Common myeloid progenitor, CD34-positive (primary cell): ENCODE data around the gene CMC1.

Experiments
- CTCF ChIA-PET: fragments of 350-600 bp; sonication (Branson Sonifier 250); formaldehyde crosslinking; loops from one replicate; lab custom pipeline; 2021; ENCODE audit warnings: antibody characterized with exemption; lab: Charles Lee
- POLR2A ChIA-PET: fragments of 350-600 bp; sonication (Branson Sonifier 250); formaldehyde crosslinking; loops from one replicate; lab custom pipeline; 2021; ENCODE audit warnings: antibody characterized with exemption; lab: Charles Lee
- DNase-seq, 3 donors: peaks; one replicate each; pipeline versions ENCODE4 v3.0.0 to v3.0.0-alpha.2; 2013
- H3K27ac ChIP-seq, 2 experiments: 1 replicate in 1 of 2; 2 replicates in 1 of 2; pipeline ENCODE4 v1.7.0; 2013; ENCODE audit warnings: inconsistent platforms in 2 of 2, low read length in 2 of 2, mild to moderate bottlenecking in 2 of 2, low read depth in 1 of 2, moderate library complexity in 1 of 2; ENCODE audit not compliant: severe bottlenecking in 2 of 2, insufficient read depth in 1 of 2, poor library complexity in 1 of 2
- H3K27me3 ChIP-seq, 5 experiments: replicated peaks in 2 of 5; 1 replicate in 3 of 5; 2 replicates in 2 of 5; pipeline versions ENCODE4 v1.6.1 to v1.7.0; 2013; ENCODE audit warnings: low read length in 4 of 5, mild to moderate bottlenecking in 2 of 5, moderate library complexity in 2 of 5, inconsistent platforms in 1 of 5; ENCODE audit not compliant: insufficient read depth in 5 of 5, control insufficient read depth in 4 of 5
- H3K36me3 ChIP-seq, 4 experiments: 1 replicate in 2 of 4; 2 replicates in 2 of 4; pipeline versions ENCODE4 v1.6.1 to v1.7.0; 2013; ENCODE audit warnings: low read length in 3 of 4, control low read depth in 1 of 4, mild to moderate bottlenecking in 1 of 4; ENCODE audit not compliant: control insufficient read depth in 4 of 4, insufficient read depth in 4 of 4
- H3K4me1 ChIP-seq, 4 experiments: 1 replicate in 3 of 4; 2 replicates in 1 of 4; pipeline versions ENCODE4 v1.6.1 to v1.7.1; 2013; ENCODE audit warnings: low read length in 3 of 4, mild to moderate bottlenecking in 3 of 4, control low read depth in 1 of 4, inconsistent platforms in 1 of 4, moderate library complexity in 1 of 4; ENCODE audit not compliant: control insufficient read depth in 4 of 4, insufficient read depth in 4 of 4; ENCODE audit errors: control extremely low read depth in 1 of 4
- H3K4me3 ChIP-seq, 7 experiments: 1 replicate in 4 of 7; 2 replicates in 3 of 7; pipeline versions ENCODE4 v1.5.1 to v1.7.0; 2013; ENCODE audit warnings: mild to moderate bottlenecking in 7 of 7, low read length in 6 of 7, moderate library complexity in 6 of 7, inconsistent platforms in 2 of 7, low read depth in 2 of 7, control low read depth in 1 of 7; ENCODE audit not compliant: insufficient read depth in 4 of 7, control insufficient read depth in 1 of 7; ENCODE audit errors: extremely low read depth in 1 of 7
- H3K9me3 ChIP-seq, 5 experiments: 1 replicate in 4 of 5; 2 replicates in 1 of 5; pipeline versions ENCODE4 v1.6.1 to v1.7.1; 2013; ENCODE audit warnings: low read length in 4 of 5, mild to moderate bottlenecking in 2 of 5, inconsistent platforms in 1 of 5, low read depth in 1 of 5, moderate library complexity in 1 of 5; ENCODE audit not compliant: control insufficient read depth in 4 of 5, insufficient read depth in 2 of 5; ENCODE audit errors: control extremely low read depth in 1 of 5
- WGBS: methylation state at CpG from one replicate; pipeline ENCODE4 v1.1.5; 2013; ENCODE audit not compliant: insufficient coverage; 5-methylcytosine and 5-hydroxymethylcytosine counted together

Gene CMC1

DNA sequence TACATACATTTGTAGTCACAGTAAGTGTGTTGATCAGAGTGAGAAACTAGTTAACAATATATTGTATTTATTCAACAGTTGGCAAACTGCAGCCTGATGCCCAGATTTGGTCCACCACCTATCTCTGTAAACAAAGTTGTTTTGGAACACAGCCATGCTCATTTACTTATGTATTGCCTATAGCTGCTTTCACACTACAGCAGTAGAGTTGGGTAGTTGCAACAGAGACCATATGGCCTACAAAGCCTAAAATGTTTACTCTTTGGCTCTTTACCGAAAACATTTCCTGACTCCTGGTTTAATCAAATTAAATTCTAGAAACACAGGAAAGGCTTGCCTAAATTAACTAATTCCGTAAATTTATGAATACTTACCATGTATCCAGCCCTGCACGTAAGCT lies 39.4 kb downstream of the CMC1 start:
- POLR2A ChIA-PET = no interaction called here

DNA sequence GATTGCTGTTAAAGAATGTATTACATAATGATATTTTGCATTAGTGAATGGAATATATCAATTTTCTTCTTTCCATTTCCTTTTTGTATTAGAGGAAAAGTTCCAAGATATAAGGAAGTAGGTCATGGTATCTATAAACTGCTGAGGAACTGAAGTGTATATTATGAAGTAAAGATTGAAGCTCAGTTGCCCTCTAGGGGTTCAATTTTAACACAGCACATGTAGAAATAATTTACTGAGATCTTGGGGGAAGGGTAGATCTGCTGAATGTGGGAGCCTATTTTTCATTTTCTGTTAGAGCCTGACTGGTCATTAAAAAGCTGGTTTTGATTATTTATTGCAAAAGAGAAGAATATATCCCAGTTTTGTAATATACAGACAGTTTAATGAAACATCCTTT lies 45.2 kb downstream of the CMC1 start:
- no peak overlapping the region for H3K4me3 ChIP-seq
- H3K36me3 ChIP-seq = peaks cover 3 to 9% (median 6%) of the 10 kb centered on the region in 4 experiments
- H3K27me3 ChIP-seq = no peaks in the 10 kb centered on the region
- H3K27ac ChIP-seq = no peak overlapping the region
- peak; percentile 31 to 61 (median 60) for DNase-seq
- ChIA-PET CTCF (interaction anchor here (0.8 to 1.3 kb wide), 6 partner anchors 9 to 606 kb away, joined by 3 to 5 read pairs (median 4); no protein-coding TSS in a partner anchor), POLR2A (no interaction called here)
- no peaks in the 10 kb centered on the region for H3K4me1 ChIP-seq
- H3K9me3 ChIP-seq = peaks cover 0 to 7% (median 0%) of the 10 kb centered on the region in 5 experiments

More for the DNA sequence above, 39.4 kb downstream of the CMC1 start:
- DNase-seq = no peak
- Histone ChIP-seq H3K4me3 (no peak overlapping the region), H3K27me3 (no peaks in the 10 kb centered on the region), H3K36me3 (peaks cover 0 to 9% (median 1%) of the 10 kb centered on the region in 4 experiments), H3K27ac (no peak overlapping the region), H3K4me1 (peaks cover 0 to 6% (median 2%) of the 10 kb centered on the region in 4 experiments), H3K9me3 (no peaks in the 10 kb centered on the region)
- no CpG with 5 or more reads among the region's 3 CpGs for WGBS
- CTCF ChIA-PET = no interaction called here

- POLR2A ChIA-PET = no interaction called here
- H3K36me3 ChIP-seq = peaks cover 3 to 9% (median 6%) of the 10 kb centered on the region in 4 experiments
- DNase-seq = no peak
- H3K9me3 ChIP-seq = peaks cover 0 to 7% (median 0%) of the 10 kb centered on the region in 5 experiments
- H3K27me3 ChIP-seq = no peaks in the 10 kb centered on the region
- no peak overlapping the region for H3K4me3 ChIP-seq
- no peaks in the 10 kb centered on the region for H3K4me1 ChIP-seq
- WGBS = 90% methylated on average over 1 of the region's 2 CpGs
- no peak overlapping the region for H3K27ac ChIP-seq
- CTCF ChIA-PET = interaction anchor here (0.8 to 1.3 kb wide), 5 partner anchors 9 to 606 kb away, joined by 3 to 5 read pairs (median 4); no protein-coding TSS in a partner anchor
These were observed 45.6 kb downstream of the CMC1 start for GRCh38 chr3:28287046-28287445.

DNA sequence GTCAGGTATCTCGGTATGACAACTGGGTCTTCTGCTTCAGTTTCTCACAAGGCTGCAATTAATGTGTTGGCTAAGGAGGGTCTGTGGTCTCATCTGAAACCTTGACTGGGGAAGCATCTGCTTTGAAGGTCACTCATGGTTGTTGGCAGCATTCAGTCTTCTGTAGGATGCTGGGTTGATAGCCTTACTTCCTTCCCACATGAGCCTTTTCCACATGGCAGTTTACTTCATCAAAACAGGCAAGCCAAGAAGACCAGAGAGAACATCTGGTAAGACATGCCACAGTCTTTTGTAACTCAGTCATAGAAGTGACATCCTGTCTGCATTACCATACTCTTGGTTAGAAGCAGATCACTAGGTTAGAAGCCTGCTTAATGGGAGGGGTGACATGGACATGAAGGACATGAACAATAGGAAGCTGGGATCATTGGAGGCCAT lies 49.5 kb downstream of the CMC1 start:
- ChIA-PET POLR2A (no interaction called here), CTCF (no interaction called here)
- Histone ChIP-seq H3K4me1 (peaks cover 0 to 5% (median 4%) of the 10 kb centered on the region in 4 experiments), H3K9me3 (peaks cover 0 to 7% (median 0%) of the 10 kb centered on the region in 5 experiments), H3K4me3 (no peak overlapping the region), H3K27me3 (no peaks in the 10 kb centered on the region), H3K27ac (no peak overlapping the region), H3K36me3 (peaks cover 3 to 9% (median 6%) of the 10 kb centered on the region in 4 experiments)
- WGBS = 100% methylated on average over 1 of the region's 1 CpG
- no peak for DNase-seq

GRCh38 chr3:28291577-28291976 lies 50.2 kb downstream of the CMC1 start:
- POLR2A ChIA-PET = no interaction called here

DNA sequence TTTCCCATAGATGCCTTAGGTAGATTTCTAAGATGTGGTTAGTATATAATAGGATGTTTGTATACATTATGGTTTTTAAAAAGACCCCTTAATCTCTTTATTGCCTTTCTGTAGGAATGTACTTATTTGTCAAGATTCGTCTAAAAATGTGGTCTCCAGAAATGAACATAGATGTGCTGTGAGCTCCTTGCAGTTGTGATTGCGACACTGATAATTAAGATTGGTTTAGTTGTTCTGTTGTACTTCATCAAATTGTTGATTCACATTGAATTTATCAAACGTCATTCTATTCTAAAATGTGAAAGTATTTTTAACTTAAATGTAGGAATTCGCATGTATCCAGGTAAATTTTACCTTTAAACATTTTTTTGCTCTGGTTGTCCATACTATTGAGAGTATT lies 51.2 kb downstream of the CMC1 start:
- Histone ChIP-seq H3K4me1 (peaks cover 0 to 11% (median 4%) of the 10 kb centered on the region in 4 experiments), H3K36me3 (peaks cover 0 to 11% (median 9%) of the 10 kb centered on the region in 4 experiments), H3K9me3 (peaks cover 0 to 7% (median 0%) of the 10 kb centered on the region in 5 experiments), H3K4me3 (no peak overlapping the region), H3K27ac (no peak overlapping the region), H3K27me3 (no peaks in the 10 kb centered on the region)
- ChIA-PET POLR2A (no interaction called here), CTCF (interaction anchor here (0.6 to 1.4 kb wide), 4 partner anchors 10 to 646 kb away, joined by 3 to 4 read pairs (median 3); no protein-coding TSS in a partner anchor)
- 100% methylated on average over 1 of the region's 4 CpGs for WGBS
- DNase-seq = no peak

More at GRCh38 chr3:28291577-28291976, 50.2 kb downstream of the CMC1 start:
- Histone ChIP-seq H3K27ac (no peak overlapping the region), H3K4me1 (peaks cover 0 to 11% (median 4%) of the 10 kb centered on the region in 4 experiments), H3K9me3 (peaks cover 0 to 7% (median 0%) of the 10 kb centered on the region in 5 experiments), H3K4me3 (no peak overlapping the region), H3K36me3 (peaks cover 3 to 9% (median 6%) of the 10 kb centered on the region in 4 experiments), H3K27me3 (no peaks in the 10 kb centered on the region)
- no peak for DNase-seq
- CTCF ChIA-PET = interaction anchor here (1.2 kb wide), 1 partner anchor 580 kb away, joined by 3 read pairs; no protein-coding TSS in a partner anchor

DNA sequence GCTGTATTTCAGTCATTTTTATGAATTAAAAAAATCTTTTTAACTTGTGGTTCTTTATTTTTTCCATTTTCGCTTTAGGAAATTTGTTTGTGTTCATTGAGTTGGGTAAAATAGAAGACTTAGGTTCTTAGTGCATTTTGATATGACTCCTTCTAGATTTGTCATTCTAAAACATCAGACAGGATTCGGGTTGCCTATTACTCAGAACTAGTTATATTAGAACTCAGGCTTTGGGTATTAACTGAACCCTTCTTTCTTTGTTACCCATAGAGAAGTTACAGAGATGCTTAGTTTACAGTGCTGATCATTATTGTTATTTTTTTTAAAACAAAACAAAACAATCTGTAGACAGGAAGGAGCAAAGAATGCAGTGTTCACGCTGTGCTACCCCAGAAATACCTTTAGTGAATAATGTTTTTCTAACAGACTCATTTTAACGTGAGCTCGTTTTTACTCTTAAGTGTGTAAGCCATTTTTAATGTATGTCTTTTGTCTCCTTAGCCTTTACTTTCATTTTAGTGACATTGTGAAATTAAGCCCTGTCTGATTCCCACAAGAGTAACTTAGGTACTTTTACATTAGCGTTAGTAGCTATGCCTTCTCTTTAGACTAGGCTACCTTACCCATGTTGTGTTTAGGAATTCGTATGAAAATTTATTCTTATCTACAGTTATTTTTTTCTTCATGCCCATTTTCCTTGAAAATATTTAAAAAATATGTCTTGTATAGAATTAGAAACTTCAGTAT lies 53.4 kb downstream of the CMC1 start:
- no peak for DNase-seq
- H3K36me3 ChIP-seq = peaks cover 0 to 11% (median 9%) of the 10 kb centered on the region in 4 experiments
- ChIA-PET CTCF (interaction anchor here (1.3 kb wide), 2 partner anchors 15 to 583 kb away, joined by 3 read pairs; no protein-coding TSS in a partner anchor), POLR2A (no interaction called here)
- H3K27ac ChIP-seq = peak overlapping the region in 1 of 2 experiments; percentile 38
- peaks cover 0 to 11% (median 4%) of the 10 kb centered on the region in 4 experiments for H3K4me1 ChIP-seq
- no peak overlapping the region for H3K4me3 ChIP-seq
- H3K27me3 ChIP-seq = no peaks in the 10 kb centered on the region
- WGBS = no CpG with 5 or more reads among the region's 7 CpGs
- H3K9me3 ChIP-seq = peaks cover 0 to 7% (median 0%) of the 10 kb centered on the region in 5 experiments
